H1 (cell line): ENCODE measurements around the gene ACTG1. TPM values are rescaled to one million over a fixed set of nuclear protein-coding genes. Genes with fewer than 3 reads are reported as not detected.

Experiments
- CTCF ChIA-PET: fragments of 300-600 bp; sonication (Branson Sonifier 250); formaldehyde crosslinking; loops from one replicate; lab custom pipeline; 2021; ENCODE audit not compliant: partially characterized antibody; lab: Charles Lee
- POLR2A ChIA-PET: fragments of 300-600 bp; sonication (Branson Sonifier 250); formaldehyde crosslinking; loops from one replicate; lab custom pipeline; 2021; ENCODE audit warnings: inconsistent platforms; ENCODE audit not compliant: partially characterized antibody; lab: Charles Lee
- DNase-seq, 2 experiments: peaks; one replicate each; pipeline versions ENCODE4 v3.0.0 to v3.0.0-alpha.2; 2010 to 2022; ENCODE audit warnings: low spot score in 2 of 2, low read depth in 1 of 2, mixed read lengths in 1 of 2
- FAIRE-seq: peaks from 2 replicates; lab custom pipeline; 2011; peaks lifted over from hg19 to GRCh38; lab: Jason Lieb, UNC
- H2AFZ ChIP-seq: 2 replicates; pipeline ENCODE4 v1.8.1; 2012; ENCODE audit warnings: low read length, inconsistent platforms
- H2AK5ac ChIP-seq: 2 replicates; pipeline ENCODE4 v1.6.1; 2013; ENCODE audit warnings: low read depth, low read length
- H2BK120ac ChIP-seq: replicated peaks from 2 replicates; pipeline ENCODE3; 2013; ENCODE audit warnings: low read depth, low read length, inconsistent platforms
- H2BK12ac ChIP-seq: 2 replicates; pipeline ENCODE4 v1.6.1; 2013; ENCODE audit warnings: low read depth, low read length
- H2BK15ac ChIP-seq: 2 replicates; pipeline ENCODE4 v1.6.1; 2013; ENCODE audit warnings: low read length
- H2BK20ac ChIP-seq: 2 replicates; pipeline ENCODE4 v1.6.1; 2013; ENCODE audit warnings: low read length
- H2BK5ac ChIP-seq: 2 replicates; pipeline ENCODE4 v1.6.1; 2013; ENCODE audit warnings: low read depth, low read length
- H3K14ac ChIP-seq: 2 replicates; pipeline ENCODE4 v1.6.1; 2013; ENCODE audit warnings: inconsistent platforms; ENCODE audit not compliant: insufficient read length
- H3K18ac ChIP-seq: 2 replicates; pipeline ENCODE4 v1.6.1; 2013; ENCODE audit warnings: low read length; ENCODE audit errors: extremely low read depth
- H3K23ac ChIP-seq: 2 replicates; pipeline ENCODE4 v1.6.1; 2013; ENCODE audit warnings: inconsistent platforms; ENCODE audit not compliant: insufficient read length
- H3K23me2 ChIP-seq: 2 replicates; pipeline ENCODE4 v1.6.1; 2013; ENCODE audit warnings: low read depth, low read length
- H3K27ac ChIP-seq: 2 replicates; pipeline ENCODE4 v1.6.1; 2011; ENCODE audit warnings: low read depth, low read length, inconsistent platforms
- H3K27me3 ChIP-seq, 4 experiments: replicated peaks in 1 of 4; 1 replicate in 1 of 4; 2 replicates in 3 of 4; pipeline versions ENCODE4 v1.6.1 to v1.8.1; 2011 to 2013; ENCODE audit warnings: low read length in 3 of 4, mild to moderate bottlenecking in 3 of 4, inconsistent platforms in 2 of 4, mixed read lengths in 2 of 4, moderate library complexity in 1 of 4; ENCODE audit not compliant: control insufficient read depth in 3 of 4, insufficient read depth in 3 of 4; ENCODE audit errors: extremely low read depth in 1 of 4
- H3K36me3 ChIP-seq, 4 experiments: 2 replicates each; pipeline versions ENCODE4 v1.6.1 to v1.8.1; 2011 to 2013; ENCODE audit warnings: mild to moderate bottlenecking in 4 of 4, low read length in 3 of 4, moderate library complexity in 2 of 4, control low read depth in 1 of 4, inconsistent platforms in 1 of 4; ENCODE audit not compliant: insufficient read depth in 4 of 4, control insufficient read depth in 2 of 4
- H3K4ac ChIP-seq: replicated peaks from 2 replicates; pipeline ENCODE3; 2013; ENCODE audit warnings: low read length, low read depth, mixed read lengths, inconsistent platforms; ENCODE audit not compliant: insufficient read length
- H3K4me1 ChIP-seq, 4 experiments: replicated peaks in 1 of 4; 1 replicate in 1 of 4; 2 replicates in 3 of 4; pipeline versions ENCODE4 v1.6.1 to v1.8.1; 2011 to 2013; ENCODE audit warnings: low read length in 3 of 4, inconsistent platforms in 2 of 4, mixed read lengths in 1 of 4; ENCODE audit not compliant: insufficient read depth in 4 of 4, control insufficient read depth in 3 of 4
- H3K4me2 ChIP-seq, 2 experiments: 2 replicates each; pipeline versions ENCODE4 v1.6.1 to v1.8.1; 2011 to 2013; ENCODE audit warnings: low read depth in 2 of 2, low read length in 2 of 2, control low read depth in 1 of 2, inconsistent platforms in 1 of 2, mild to moderate bottlenecking in 1 of 2; ENCODE audit not compliant: insufficient read depth in 1 of 2
- H3K4me3 ChIP-seq, 4 experiments: fragments of 200-600, 300-600 bp in 1 of 4; sonication (generic), shearing (Covaris generic), sonication (Bioruptor Twin) in 1 of 4; 2 replicates each; pipeline versions ENCODE4 v1.5.1 to v1.8.1; 2011 to 2016; ENCODE audit warnings: low read length in 4 of 4, low read depth in 3 of 4, control low read depth in 2 of 4, inconsistent platforms in 2 of 4, mild to moderate bottlenecking in 2 of 4, mixed read lengths in 1 of 4, moderate library complexity in 1 of 4; ENCODE audit not compliant: insufficient read depth in 2 of 4; ENCODE audit errors: extremely low read depth in 1 of 4
- H3K56ac ChIP-seq: replicated peaks from 2 replicates; pipeline ENCODE3; 2013; ENCODE audit warnings: low read depth, mild to moderate bottlenecking, mixed read lengths, low read length, inconsistent platforms; ENCODE audit not compliant: insufficient read length
- H3K79me1 ChIP-seq: 2 replicates; pipeline ENCODE4 v1.6.1; 2013; ENCODE audit warnings: low read depth, low read length, control low read depth
- H3K79me2 ChIP-seq, 2 experiments: 2 replicates each; pipeline versions ENCODE4 v1.6.1 to v1.8.1; 2012 to 2013; ENCODE audit warnings: low read length in 2 of 2, mild to moderate bottlenecking in 2 of 2, inconsistent platforms in 1 of 2; ENCODE audit not compliant: insufficient read depth in 2 of 2, control insufficient read depth in 1 of 2
- H3K9ac ChIP-seq, 4 experiments: replicated peaks in 1 of 4; 1 replicate in 1 of 4; 2 replicates in 3 of 4; pipeline versions ENCODE4 v1.6.1 to v1.8.1; 2011 to 2013; ENCODE audit warnings: low read depth in 3 of 4, low read length in 3 of 4, control low read depth in 2 of 4, mild to moderate bottlenecking in 2 of 4, moderate library complexity in 2 of 4, inconsistent platforms in 1 of 4; ENCODE audit errors: extremely low read depth in 1 of 4
- H3K9me3 ChIP-seq, 2 experiments: 2 replicates each; pipeline versions ENCODE4 v1.6.1 to v1.8.1; 2012 to 2013; ENCODE audit warnings: mild to moderate bottlenecking in 2 of 2, moderate library complexity in 2 of 2, control low read depth in 1 of 2, inconsistent platforms in 1 of 2, low read depth in 1 of 2, low read length in 1 of 2, mixed read lengths in 1 of 2; ENCODE audit not compliant: insufficient read depth in 2 of 2
- H4K20me1 ChIP-seq, 2 experiments: replicated peaks in 1 of 2; 2 replicates each; pipeline versions ENCODE3 to v1.8.1; 2011 to 2013; ENCODE audit warnings: inconsistent platforms in 2 of 2, low read length in 2 of 2, mild to moderate bottlenecking in 1 of 2; ENCODE audit not compliant: insufficient read depth in 2 of 2, control insufficient read depth in 1 of 2
- H4K5ac ChIP-seq: 2 replicates; pipeline ENCODE4 v1.6.1; 2013; ENCODE audit warnings: low read length, low read depth, mixed read lengths, inconsistent platforms; ENCODE audit not compliant: insufficient read length
- H4K8ac ChIP-seq: 2 replicates; pipeline ENCODE4 v1.8.0; 2013; ENCODE audit warnings: mild to moderate bottlenecking, moderate library complexity, low read length, inconsistent platforms; ENCODE audit not compliant: insufficient read depth; ENCODE audit errors: extremely low read depth
- H4K91ac ChIP-seq: replicated peaks from 2 replicates; pipeline ENCODE3; 2013; ENCODE audit warnings: low read length, mixed read lengths, inconsistent platforms; ENCODE audit not compliant: insufficient read length
- BRCA1 ChIP-seq: IDR thresholded peaks from 2 replicates; pipeline ENCODE4 v1.6.1; 2012; ENCODE audit warnings: low read depth, low read length, improper control_type of control experiment
- E2F6 ChIP-seq: IDR thresholded peaks from 2 replicates; pipeline ENCODE4 v1.6.1; 2012; ENCODE audit warnings: inconsistent platforms
- HDAC6 ChIP-seq: IDR thresholded peaks from one replicate; pipeline ENCODE4 v1.7.1; 2012; ENCODE audit warnings: low read depth, mild to moderate bottlenecking, inconsistent platforms, low read length, moderate library complexity
- NANOG ChIP-seq: IDR thresholded peaks from 2 replicates; pipeline ENCODE4 v1.6.1; 2011; ENCODE audit warnings: low read length, low read depth, mild to moderate bottlenecking, inconsistent platforms; ENCODE audit not compliant: insufficient read depth, poor library complexity, severe bottlenecking
- PHF8 ChIP-seq: fragments of 200-600 bp; sonication (generic); conservative IDR thresholded peaks from 2 replicates; pipeline ENCODE4 v1.7.1; 2012; ENCODE audit warnings: low read depth, mild to moderate bottlenecking, inconsistent platforms, low read length, moderate library complexity
- SAP30 ChIP-seq: fragments of 300-600 bp; sonication (generic); IDR thresholded peaks from 2 replicates; pipeline ENCODE4 v1.7.1; 2012; ENCODE audit warnings: low read length, moderate library complexity, mild to moderate bottlenecking, inconsistent platforms; ENCODE audit not compliant: insufficient read depth, insufficient replicate concordance
- SIN3A ChIP-seq, 2 experiments: IDR thresholded peaks in 1 of 2; conservative IDR thresholded peaks in 1 of 2; 2 replicates each; pipeline ENCODE4 v1.6.1; 2011 to 2012; ENCODE audit warnings: low read length in 2 of 2, improper control_type of control experiment in 1 of 2, low read depth in 1 of 2, mild to moderate bottlenecking in 1 of 2
- SP1 ChIP-seq: IDR thresholded peaks from 2 replicates; pipeline ENCODE4 v1.6.1; 2011; ENCODE audit warnings: low read depth, low read length
- SP2 ChIP-seq: IDR thresholded peaks from 2 replicates; pipeline ENCODE4 v1.6.1; 2012; ENCODE audit warnings: mild to moderate bottlenecking, low read length, inconsistent platforms
- SP4 ChIP-seq: IDR thresholded peaks from 2 replicates; pipeline ENCODE4 v1.6.1; 2012; ENCODE audit warnings: low read length, inconsistent platforms
- TAF1 ChIP-seq: IDR thresholded peaks from 2 replicates; pipeline ENCODE4 v1.6.1; 2011; ENCODE audit warnings: mild to moderate bottlenecking, low read depth, low read length
- WGBS, 2 experiments: shearing (Covaris generic) in 1 of 2; methylation state at CpG; one replicate each; pipeline versions ENCODE4 v1.1.6 to v1.1.7; 2013 to 2015; ENCODE audit warnings: low lambda C conversion rate in 2 of 2, mixed read lengths in 2 of 2, inconsistent platforms in 1 of 2, low coverage in 1 of 2, missing lambda C conversion rate in 1 of 2; ENCODE audit not compliant: insufficient replicate concordance in 2 of 2, insufficient coverage in 1 of 2, insufficient read length in 1 of 2; ENCODE audit errors: extremely low coverage in 1 of 2, missing lambda C conversion rate in 1 of 2; 5-methylcytosine and 5-hydroxymethylcytosine counted together
- polyA plus RNA-seq, 7 experiments: library from polyadenylated mRNA; depleted of rRNA in 3 of 7; stranded (reverse) in 5 of 7; unstranded in 2 of 7; fragments of >200 nt in 5 of 7; fragments of 200-250 nt in 2 of 7; gene quantifications; 1 replicate in 5 of 7; 2 replicates in 1 of 7; 4 replicates in 1 of 7; pipeline versions ENCODE4 v1.2.1 to v1.2.3, GENCODE V29; 2011 to 2013; ENCODE audit warnings: missing spikeins in 2 of 7, mixed read lengths in 2 of 7
- total RNA-seq: library from RNA; stranded (reverse); fragmentation: NEBNext Ultra II Directional; extraction: Animal tissue kit (Norgen Biotek cat#: 25700); gene quantifications from 2 replicates; pipeline ENCODE4 v1.2.1, GENCODE V29; 2021

The ACTG1 gene
- total and polyA plus RNA-seq, 2 of the 8 experiments (the other 6 are each of a cell fraction or from before 2014, with no cell fraction given), result 3,535 to 5,010 TPM

- H2BK15ac ChIP-seq, result no peak overlapping the region
- H3K4me3 ChIP-seq, result no peak overlapping the region
- FAIRE-seq (no peak), DNase-seq (no peak)
- H2BK120ac ChIP-seq, result no peak overlapping the region
- no peak overlapping the region for H3K23ac ChIP-seq
- no peak overlapping the region for H3K4ac ChIP-seq
- H3K14ac ChIP-seq, result no peak overlapping the region
- H3K27me3 ChIP-seq, result no peaks in the 10 kb centered on the region
- H3K23me2 ChIP-seq, result peaks cover 4% of the 10 kb centered on the region; the same call in 1 of the 2 replicates
- no peak overlapping the region for H2BK20ac ChIP-seq
- H2BK12ac ChIP-seq, result no peak overlapping the region
- H3K79me1 ChIP-seq, result peaks cover 4% of the 10 kb centered on the region; the same call in 1 of the 2 replicates
- H3K9me3 ChIP-seq, result no peaks in the 10 kb centered on the region
- no peak overlapping the region for H3K18ac ChIP-seq
- no peak overlapping the region for H4K5ac ChIP-seq
- peaks cover 0 to 10% of the 10 kb centered on the region in 2 experiments; a peak in 1 of 4 replicates for H3K79me2 ChIP-seq
- H3K9ac ChIP-seq, result no peak overlapping the region
- H3K56ac ChIP-seq, result no peak overlapping the region
- H2AFZ ChIP-seq, result no peak overlapping the region
- no peak overlapping the region for H3K27ac ChIP-seq
- no peak overlapping the region for H2BK5ac ChIP-seq
- H4K91ac ChIP-seq, result no peak overlapping the region
- peaks cover 0 to 7% (median 0%) of the 10 kb centered on the region in 4 experiments; a peak in 3 of 7 replicates for H3K4me1 ChIP-seq
- ChIA-PET CTCF (interaction anchor here (0.5 to 1.2 kb wide), 2 partner anchors 24 to 254 kb away, joined by 3 to 5 read pairs; no protein-coding TSS in a partner anchor), POLR2A (interaction anchor here (1.0 to 1.2 kb wide), 3 partner anchors 8 to 18 kb away, joined by 3 read pairs; partner anchors contain the start of gene FSCN2)
- H3K4me2 ChIP-seq, result no peak overlapping the region
- no peak overlapping the region for H4K8ac ChIP-seq
- H2AK5ac ChIP-seq, result no peak overlapping the region
- peaks cover 0 to 31% of the 10 kb centered on the region in 2 experiments for H4K20me1 ChIP-seq
- WGBS, 2 experiments, result 89% methylated on average over 23 of the region's 36 CpGs; no CpG with 5 or more reads in 1 of the 2 experiments
- H3K36me3 ChIP-seq, result peaks cover 2 to 29% (median 27%) of the 10 kb centered on the region in 4 experiments; a peak in 7 of 8 replicates
- TF ChIP-seq E2F6 (no peak), SP2 (no peak), BRCA1 (no peak), PHF8 (no peak), NANOG (no peak), SP1 (no peak), HDAC6 (no peak), SIN3A (conservative IDR thresholded peaks at IDR 0.05 in 1 of 2, IDR thresholded peaks at IDR 0.05 in 1 of 2; ENCODE audit: low read depth in 1 of 2, low read length in 2 of 2) (no peak), SP4 (no peak), SAP30 (no peak), TAF1 (no peak)
Observed at GRCh38 chr17:81546906-81547613, 34.5 kb upstream of the ACTG1 start.
